Measurements from ENCODE around the gene AKR1C1. TPM values are rescaled to one million over a fixed set of nuclear protein-coding genes. Genes with fewer than 3 reads are reported as not detected.
A peak's percentile ranks its signal among the peaks of the same experiment; 100 is the strongest.
"Not testable (repeated sequence)": the region's sequence is repeated elsewhere in the genome, so short reads cannot be mapped to it uniquely, and the experiment has no call there.

Gene AKR1C1
- total and polyA plus RNA-seq, 2 of the 13 experiments (the other 11 are each of a cell fraction or from before 2014, with no cell fraction given) = 948 to 2,238 TPM

DNA sequence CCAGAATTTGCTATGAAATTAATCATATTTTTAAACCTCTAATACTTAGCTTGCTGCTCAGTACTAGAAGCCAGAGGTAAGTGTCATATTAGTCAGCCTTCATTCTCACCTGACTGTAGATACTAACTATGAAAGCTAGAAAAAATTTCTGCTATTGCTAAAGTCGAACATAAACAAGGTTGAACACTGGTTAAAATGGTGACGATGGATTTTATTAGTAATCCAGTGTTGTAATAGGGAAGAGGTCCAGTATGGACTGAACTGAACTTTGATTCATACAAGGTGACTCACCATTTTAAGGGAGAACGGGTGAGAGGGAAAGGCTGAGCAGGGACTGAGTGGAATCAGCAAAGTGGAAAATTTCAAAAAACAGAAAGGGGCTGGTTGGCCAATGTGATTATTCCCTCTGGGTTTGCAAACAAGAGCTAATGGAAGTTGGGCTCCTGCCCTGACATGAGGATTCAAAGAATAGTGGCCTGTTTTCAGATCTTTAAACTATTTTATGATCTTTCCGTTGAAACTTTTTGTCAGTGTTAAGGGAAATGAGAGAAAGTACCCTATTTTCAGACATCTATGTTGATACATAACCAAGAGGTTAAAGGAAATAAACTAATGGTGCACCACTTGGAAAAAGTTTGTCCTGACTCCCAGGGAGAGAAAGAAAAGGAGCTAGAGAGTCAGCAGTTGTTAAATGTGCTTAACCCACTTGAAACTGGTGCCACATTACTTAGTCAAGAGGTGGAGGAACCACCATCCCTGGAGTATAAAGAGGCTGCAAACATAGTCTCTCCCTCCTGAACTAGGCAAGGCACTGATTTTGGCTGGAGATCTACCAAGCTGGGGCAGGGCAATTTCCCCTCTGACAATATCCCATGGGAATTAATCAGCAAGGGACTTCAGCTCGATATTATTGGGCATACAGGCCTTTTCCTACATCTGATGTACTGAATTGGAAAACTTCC is 15.3 kb upstream of the AKR1C1 start (continued):
- TF ChIP-seq, protein P1, sequence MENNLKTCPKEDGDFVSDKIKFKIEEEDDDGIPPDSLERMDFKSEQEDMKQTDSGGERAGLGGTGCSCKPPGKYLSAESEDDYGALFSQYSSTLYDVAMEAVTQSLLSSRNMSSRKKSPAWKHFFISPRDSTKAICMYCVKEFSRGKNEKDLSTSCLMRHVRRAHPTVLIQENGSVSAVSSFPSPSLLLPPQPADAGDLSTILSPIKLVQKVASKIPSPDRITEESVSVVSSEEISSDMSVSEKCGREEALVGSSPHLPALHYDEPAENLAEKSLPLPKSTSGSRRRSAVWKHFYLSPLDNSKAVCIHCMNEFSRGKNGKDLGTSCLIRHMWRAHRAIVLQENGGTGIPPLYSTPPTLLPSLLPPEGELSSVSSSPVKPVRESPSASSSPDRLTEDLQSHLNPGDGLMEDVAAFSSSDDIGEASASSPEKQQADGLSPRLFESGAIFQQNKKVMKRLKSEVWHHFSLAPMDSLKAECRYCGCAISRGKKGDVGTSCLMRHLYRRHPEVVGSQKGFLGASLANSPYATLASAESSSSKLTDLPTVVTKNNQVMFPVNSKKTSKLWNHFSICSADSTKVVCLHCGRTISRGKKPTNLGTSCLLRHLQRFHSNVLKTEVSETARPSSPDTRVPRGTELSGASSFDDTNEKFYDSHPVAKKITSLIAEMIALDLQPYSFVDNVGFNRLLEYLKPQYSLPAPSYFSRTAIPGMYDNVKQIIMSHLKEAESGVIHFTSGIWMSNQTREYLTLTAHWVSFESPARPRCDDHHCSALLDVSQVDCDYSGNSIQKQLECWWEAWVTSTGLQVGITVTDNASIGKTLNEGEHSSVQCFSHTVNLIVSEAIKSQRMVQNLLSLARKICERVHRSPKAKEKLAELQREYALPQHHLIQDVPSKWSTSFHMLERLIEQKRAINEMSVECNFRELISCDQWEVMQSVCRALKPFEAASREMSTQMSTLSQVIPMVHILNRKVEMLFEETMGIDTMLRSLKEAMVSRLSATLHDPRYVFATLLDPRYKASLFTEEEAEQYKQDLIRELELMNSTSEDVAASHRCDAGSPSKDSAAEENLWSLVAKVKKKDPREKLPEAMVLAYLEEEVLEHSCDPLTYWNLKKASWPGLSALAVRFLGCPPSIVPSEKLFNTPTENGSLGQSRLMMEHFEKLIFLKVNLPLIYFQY (CRISPR knock-in tag; IDR thresholded peaks at IDR 0.05; ENCODE audit: borderline replicate concordance) = peak; percentile 66; the same call in 1 of the 2 replicates

DNA sequence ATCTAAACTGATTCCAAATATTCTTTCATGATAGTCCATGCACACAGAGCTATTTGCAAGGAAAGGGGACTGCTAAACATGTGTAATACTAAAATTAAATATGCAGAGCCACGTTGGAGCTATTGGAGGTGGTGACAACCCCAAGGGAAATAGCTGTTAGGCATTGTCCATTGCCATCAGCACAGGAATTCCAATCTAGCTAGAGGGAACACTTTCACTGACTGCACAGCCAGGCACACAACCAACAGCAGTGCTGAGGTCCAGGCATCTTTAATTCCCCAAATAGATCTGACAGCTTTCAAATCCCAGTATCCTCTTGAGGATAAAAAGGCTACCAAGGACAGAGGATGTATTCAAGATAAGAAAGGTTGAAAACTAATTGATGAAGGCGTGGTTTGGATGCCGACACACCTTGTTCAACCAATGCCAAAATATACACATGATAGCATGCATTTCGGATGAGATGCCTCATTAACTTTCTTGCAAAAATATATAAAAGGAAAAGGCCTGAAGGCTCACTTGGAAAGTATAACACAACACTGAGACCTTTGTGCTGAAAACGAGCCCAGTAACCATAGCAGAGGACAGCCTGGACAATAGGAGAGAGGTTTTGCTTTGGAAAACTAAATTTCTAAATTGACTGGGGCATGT is 11.6 kb upstream of the AKR1C1 start:
- WGBS (ENCODE audit: low lambda C conversion rate) = 89% methylated on average over 3 of the region's 5 CpGs
- not testable (repeated sequence) for BruUV-seq (replicated peaks)

More for the DNA sequence above, 11.6 kb upstream of the AKR1C1 start:
- H3K4me3 ChIP-seq (replicated peaks in 1 of 3; ENCODE audit: insufficient read depth in 1 of 3, low read depth in 2 of 3, low read length in 3 of 3); ATAC-seq; H3K79me2 ChIP-seq (ENCODE audit: insufficient read depth, low read length); H3K36me3 ChIP-seq (replicated peaks in 1 of 2; ENCODE audit: control insufficient read depth in 1 of 2, insufficient read depth in 2 of 2, low read length in 2 of 2); H4K20me1 ChIP-seq (ENCODE audit: insufficient read depth, low read length); FAIRE-seq; DNase-seq (ENCODE audit: low spot score); CTCF ChIA-PET (ENCODE audit: low intra/inter-chr PET ratio, low total read pairs); intact Hi-C loops (cut with micrococcal nuclease; ENCODE audit: unreplicated experiment); H3K27ac ChIP-seq (ENCODE audit: extremely low read length, insufficient read depth, low read length); in situ Hi-C loops (cut with HindIII; ENCODE audit: extremely low pct_ligation_motif_present, low pct_unique_long_range_greater_than_20kb); H3K27me3 ChIP-seq (ENCODE audit: control insufficient read depth in 1 of 2, insufficient read depth in 2 of 2, low read length in 2 of 2); H2AFZ ChIP-seq (ENCODE audit: low read length); POLR2A ChIA-PET; H3K9ac ChIP-seq (ENCODE audit: insufficient read depth, low read depth, low read length); H3K4me2 ChIP-seq (ENCODE audit: low read depth, low read length); H3K9me3 ChIP-seq (ENCODE audit: low read length): not testable (repeated sequence)
- H3K4me1 ChIP-seq (ENCODE audit: insufficient read depth, low read length) = peaks cover 90% of the 10 kb centered on the region

Data from HepG2 (cell line).